Kasumi-1 (cell line): ENCODE measurements around the gene DLL4.
A peak's percentile ranks its signal among the peaks of the same experiment; 100 is the strongest.
"Not testable (repeated sequence)": the region's sequence is repeated elsewhere in the genome, so short reads cannot be mapped to it uniquely, and the experiment has no call there.

Experiments
- DNase-seq, 2 experiments: peaks; one replicate each; lab custom pipeline; 2025; lab: John Stamatoyannopoulos, UW

The DLL4 gene

GRCh38 chr15:40941528-40942336, 12.6 kb downstream of the DLL4 start:
- DNase-seq, result peak; percentile 49 to 50

- DNase-seq, result peak; percentile 23 to 34
These were observed 13.3 kb downstream of the DLL4 start for GRCh38 chr15:40942337-40942854.

GRCh38 chr15:40942878-40943277, 13.7 kb downstream of the DLL4 start:
- no peak for DNase-seq

GRCh38 chr15:40943764-40944365, 14.7 kb downstream of the DLL4 start:
- DNase-seq, result no peak

- no peak for DNase-seq
These were observed 15.6 kb downstream of the DLL4 start for GRCh38 chr15:40944510-40945296.

GRCh38 chr15:40948706-40949473, 19.8 kb downstream of the DLL4 start:
- DNase-seq, result no peak

- DNase-seq, result no peak
These were observed 20.6 kb downstream of the DLL4 start for GRCh38 chr15:40949756-40950207.

GRCh38 chr15:40951764-40952163, 22.6 kb downstream of the DLL4 start:
- no peak for DNase-seq

GRCh38 chr15:40952301-40952900, 23.3 kb downstream of the DLL4 start:
- no peak for DNase-seq

GRCh38 chr15:40952901-40953712, 24.0 kb downstream of the DLL4 start, which contains the start of gene CHAC1:
Gene CHAC1 (plus strand): TSS chr15:40953471. CDS start chr15:40953584, 113 bp downstream.
- DNase-seq, result peak; percentile 91

- DNase-seq, result no peak
These were observed 24.6 kb downstream of the DLL4 start for GRCh38 chr15:40953713-40954074.

GRCh38 chr15:40954158-40954848, 25.2 kb downstream of the DLL4 start:
- DNase-seq, result not testable (repeated sequence)

GRCh38 chr15:40955141-40955903, 26.2 kb downstream of the DLL4 start:
- no peak for DNase-seq

- no peak for DNase-seq
These were observed 26.9 kb downstream of the DLL4 start for GRCh38 chr15:40955930-40956540.

- DNase-seq, result no peak
These were observed 27.4 kb downstream of the DLL4 start for GRCh38 chr15:40956541-40956982.

GRCh38 chr15:40957041-40957555, 28.0 kb downstream of the DLL4 start:
- no peak for DNase-seq

GRCh38 chr15:40957581-40958051, 28.5 kb downstream of the DLL4 start:
- no peak for DNase-seq

GRCh38 chr15:40958146-40958545, 29.0 kb downstream of the DLL4 start:
- no peak for DNase-seq
